Measurements from ENCODE around the gene ASXL2.
"Not testable (repeated sequence)": the region's sequence is repeated elsewhere in the genome, so short reads cannot be mapped to it uniquely, and the experiment has no call there.

Gene ASXL2

DNA sequence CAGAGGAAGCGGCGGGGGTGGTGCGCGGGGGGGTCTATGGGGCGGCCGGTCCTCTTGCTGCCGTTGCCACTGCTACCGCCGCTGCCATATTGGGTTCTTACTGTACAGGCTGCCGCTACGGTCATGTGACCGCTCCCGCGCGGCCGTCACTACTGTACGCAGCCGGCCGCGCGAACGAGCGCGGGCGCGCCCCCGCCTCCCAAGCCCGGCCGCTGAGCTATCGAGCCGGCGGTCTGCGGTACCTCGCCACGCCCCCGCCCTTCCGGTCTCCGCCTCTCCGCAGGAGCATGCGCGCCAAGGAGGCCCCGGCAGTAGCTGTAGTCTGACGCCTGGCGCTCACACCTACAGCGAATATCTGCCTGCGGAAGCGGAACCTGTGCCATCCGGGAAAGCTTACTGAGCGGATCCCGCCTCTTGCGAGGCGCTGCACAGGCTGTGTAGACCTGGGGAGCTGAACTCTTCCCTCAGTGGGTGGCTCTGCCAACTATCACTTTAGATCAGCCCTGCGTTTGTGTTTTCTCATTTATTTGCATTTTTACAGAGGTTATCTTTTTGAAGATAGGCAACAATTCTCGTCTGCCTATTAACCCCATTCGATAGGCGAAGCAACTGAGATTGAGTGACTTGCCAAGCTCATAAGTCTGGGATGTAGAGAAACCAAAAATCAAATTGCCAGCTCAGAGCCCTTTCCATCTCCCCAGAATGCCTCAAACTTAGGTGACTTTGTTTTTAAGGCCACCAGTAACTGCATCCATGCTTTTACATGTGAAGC is at the start of gene ASXL2:
ASXL2 (minus strand) TSS at position 127 of the 772 bp plus-strand sequence. CDS start 265 bp downstream, outside the sequence.
- DNase-seq (ENCODE audit: low spot score), result peak; percentile 85

DNA sequence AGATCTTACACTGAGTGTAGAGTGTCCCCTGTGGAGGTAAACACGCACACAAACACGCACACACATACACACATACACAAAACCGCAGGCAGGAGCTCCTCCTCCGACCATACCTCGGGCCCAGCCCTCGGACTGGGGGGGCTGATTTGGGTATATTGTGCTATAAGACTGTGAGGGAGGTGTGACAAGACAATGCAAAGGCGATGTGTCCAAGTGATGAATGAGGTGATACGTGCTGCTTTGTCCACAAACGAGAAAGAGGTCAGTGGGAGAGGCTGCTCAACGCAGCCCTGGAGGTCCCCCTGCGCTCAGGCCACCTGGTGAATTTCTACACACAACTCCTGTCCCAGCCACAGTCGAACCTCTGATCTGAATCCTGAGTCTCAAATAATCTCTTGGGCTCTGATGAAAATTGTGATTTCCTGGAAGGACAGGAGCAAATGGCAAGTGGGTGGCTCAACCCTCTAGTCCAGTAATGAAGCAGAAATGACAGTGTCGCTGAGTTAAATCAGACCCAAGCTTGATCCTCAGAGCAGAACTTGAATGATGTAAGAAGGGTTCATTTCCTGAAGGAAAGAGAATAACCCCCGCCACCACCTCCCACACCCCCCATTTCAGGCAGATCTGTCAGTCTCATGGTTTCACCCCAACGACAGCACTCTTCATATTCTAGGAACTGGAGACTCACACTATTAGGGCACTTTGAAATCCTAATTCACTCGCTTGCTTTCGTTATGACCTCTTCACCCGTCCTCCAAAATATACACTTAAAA is 48.9 kb upstream of the ASXL2 start:
- no peak for DNase-seq (ENCODE audit: low spot score)

DNA sequence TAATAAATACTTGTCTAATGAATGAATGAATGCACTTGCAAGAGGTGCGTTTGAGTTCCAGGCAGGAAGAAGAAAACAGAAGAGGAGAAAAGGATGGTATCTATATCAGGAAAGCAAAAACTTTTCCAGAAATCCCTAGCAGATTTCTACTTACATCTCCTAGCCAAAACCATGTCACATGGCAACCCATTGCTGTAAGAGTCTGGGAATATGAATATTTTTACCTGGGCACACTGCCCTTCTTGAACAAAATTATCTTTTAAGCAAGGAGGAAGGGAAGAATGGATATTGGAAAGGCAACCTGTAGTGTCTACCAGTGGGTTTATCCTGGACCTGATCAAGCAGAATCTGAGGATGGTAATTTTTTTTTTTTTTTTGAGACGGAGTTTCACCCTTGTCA is 44.2 kb upstream of the ASXL2 start:
- no peak for DNase-seq (ENCODE audit: low spot score)

DNA sequence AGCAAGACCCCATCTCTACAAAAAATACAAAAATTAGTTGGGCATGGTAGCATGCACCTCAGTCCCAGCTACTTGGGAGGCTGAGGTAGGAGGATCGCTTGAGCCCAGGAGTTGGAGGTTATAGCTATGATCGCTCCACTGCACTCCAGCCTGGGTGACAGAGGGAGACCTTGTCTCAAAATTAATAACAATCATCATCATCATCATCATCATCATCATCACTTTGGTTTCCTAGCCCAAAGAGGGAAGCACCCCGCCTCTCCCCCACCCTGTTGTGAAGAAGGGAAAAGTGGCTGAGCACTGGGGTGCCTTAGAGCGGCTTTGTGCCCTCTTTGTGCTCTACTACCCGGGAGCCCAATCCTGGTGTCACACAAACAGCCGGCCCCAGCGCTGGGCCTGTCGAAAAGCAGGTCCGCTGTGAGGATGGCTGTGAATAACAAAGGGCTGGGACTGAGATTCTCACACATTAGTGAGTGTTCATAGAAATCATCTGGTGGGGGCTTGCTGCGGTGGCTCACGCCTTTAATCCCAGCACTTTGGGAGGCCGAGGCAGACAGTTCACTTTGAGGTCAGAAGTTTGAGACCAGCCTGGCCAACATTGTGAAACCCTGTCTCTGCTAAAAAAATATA is 42.6 kb upstream of the ASXL2 start:
- DNase-seq (ENCODE audit: low spot score), result no peak

DNA sequence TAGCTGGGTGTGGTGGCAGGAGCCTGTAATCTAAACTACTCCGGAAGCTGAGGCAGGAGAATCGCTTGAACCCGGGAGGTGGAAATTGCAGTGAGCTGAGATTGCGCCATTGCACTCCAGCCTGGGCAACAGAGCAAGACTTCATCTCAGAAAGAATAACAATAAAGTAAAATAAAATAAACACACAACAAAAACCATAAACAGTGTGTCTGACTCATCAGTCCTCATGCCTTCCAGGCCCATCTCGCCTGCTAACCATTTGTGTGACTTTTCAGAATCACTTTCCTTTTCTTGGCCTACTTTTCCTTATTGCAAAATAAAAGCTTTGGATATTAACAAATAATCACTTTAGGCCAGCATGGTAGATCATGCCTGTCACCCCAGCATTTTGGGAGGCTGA is 42.0 kb upstream of the ASXL2 start:
- no peak for DNase-seq (ENCODE audit: low spot score)

DNA sequence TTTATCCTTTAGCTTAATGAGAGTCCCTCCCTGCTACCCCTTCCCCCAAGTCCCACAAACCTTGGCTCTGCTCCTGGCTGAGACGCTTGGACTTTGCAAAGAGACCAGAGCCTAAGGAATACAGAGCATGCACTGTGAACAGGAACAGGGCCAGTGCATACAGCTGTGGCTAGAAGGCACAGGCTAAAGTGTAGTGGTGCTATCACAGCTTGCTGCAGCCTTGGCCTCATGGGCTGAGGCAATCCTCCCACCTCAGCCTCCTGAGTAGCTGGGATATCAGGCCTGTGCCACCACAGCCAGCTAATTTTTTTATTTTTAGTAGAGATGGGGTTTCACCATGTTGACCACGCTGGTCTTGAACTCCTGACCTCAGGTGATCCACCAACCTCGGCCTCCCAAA is 39.5 kb upstream of the ASXL2 start:
- no peak for DNase-seq (ENCODE audit: low spot score)

DNA sequence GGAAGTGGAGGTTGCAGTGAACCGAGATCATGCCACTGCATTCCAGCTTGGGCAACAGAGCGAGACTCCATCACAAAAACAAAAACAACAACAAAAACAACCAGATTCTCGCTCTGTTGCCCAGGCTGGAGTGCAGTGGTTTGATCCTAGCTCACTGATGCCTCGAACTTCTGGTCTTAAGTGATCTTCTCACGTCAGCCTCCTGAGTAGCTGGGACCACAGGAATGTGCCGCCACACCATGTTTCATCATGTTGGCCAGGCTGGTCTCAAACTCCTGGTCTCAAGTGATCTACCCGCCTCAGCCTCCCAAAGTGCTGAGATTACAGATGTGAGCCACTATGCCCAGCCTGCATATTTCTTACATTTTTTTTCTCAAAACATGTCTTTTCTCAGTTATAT is 39.1 kb upstream of the ASXL2 start:
- DNase-seq (ENCODE audit: low spot score), result not testable (repeated sequence)

DNA sequence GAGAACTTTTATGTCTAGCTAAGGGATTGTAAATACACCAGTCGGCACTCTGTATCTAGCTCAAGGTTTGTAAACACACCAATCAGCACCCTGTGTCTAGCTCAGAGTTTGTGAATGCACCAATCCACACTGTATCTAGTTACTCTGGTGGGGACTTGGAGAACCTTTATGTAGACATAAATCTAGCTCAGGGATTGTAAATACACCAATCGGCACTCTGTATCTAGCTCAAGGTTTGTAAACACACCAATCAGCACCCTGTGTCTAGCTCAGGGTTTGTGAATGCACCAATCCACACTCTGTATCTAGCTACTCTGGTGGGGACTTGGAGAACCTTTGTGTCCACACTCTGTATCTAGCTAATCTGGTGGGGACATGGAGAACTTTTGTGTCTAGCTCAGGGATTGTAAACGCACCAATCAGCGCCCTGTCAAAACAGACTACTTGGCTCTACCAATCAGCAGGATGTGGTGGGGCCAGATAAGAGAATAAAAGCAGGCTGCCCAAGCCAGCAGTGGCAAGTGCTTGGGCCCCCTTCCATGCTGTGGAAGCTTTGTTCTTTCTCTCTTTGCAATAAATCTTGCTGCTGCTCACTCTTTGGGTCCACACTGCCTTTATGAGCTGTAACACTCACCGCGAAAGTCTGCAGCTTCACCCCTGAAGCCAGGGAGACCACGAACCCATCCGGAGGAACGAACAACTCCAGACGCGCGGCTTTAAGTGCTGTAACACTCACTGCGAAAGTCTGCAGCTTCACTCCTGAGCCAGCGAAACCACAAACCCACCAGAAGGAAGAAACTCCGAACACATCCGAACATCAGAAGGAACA is 37.9 kb upstream of the ASXL2 start:
- DNase-seq (ENCODE audit: low spot score), result not testable (repeated sequence)

DNA sequence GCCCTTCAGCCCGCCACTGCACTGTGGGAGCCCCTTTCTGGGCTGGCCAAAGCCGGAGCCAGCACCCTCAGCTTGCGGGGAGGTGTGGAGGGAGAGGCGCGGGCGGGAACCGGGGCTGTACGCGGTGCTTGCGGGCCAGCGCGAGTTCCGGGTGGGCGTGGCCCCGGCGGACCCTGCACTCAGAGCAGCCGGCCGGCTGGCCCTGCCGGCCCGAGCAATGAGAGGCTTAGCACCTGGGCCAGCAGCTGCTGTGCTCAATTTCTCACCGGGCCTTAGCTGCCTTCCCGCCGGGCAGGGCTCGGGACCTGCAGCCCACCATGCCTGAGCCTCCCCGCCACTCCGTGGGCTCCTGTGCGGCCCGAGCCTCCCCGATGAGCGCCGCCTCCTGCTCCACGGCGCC is 37.1 kb upstream of the ASXL2 start:
- not testable (repeated sequence) for DNase-seq (ENCODE audit: low spot score)

DNA sequence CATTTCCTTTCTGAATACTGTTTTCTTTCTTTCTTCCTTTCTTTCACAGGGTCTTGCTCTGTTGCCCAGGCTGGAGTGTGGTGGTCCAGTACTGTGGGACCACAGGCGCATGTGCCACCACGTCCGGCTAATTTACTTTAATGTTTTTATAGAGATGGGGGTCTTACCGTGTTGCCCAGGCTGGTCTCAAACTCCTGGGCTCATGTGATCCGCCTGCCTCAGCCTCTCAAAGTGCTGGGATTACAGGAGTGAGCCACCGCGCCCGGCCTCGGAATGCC is 35.3 kb upstream of the ASXL2 start:
- not testable (repeated sequence) for DNase-seq (ENCODE audit: low spot score)

DNA sequence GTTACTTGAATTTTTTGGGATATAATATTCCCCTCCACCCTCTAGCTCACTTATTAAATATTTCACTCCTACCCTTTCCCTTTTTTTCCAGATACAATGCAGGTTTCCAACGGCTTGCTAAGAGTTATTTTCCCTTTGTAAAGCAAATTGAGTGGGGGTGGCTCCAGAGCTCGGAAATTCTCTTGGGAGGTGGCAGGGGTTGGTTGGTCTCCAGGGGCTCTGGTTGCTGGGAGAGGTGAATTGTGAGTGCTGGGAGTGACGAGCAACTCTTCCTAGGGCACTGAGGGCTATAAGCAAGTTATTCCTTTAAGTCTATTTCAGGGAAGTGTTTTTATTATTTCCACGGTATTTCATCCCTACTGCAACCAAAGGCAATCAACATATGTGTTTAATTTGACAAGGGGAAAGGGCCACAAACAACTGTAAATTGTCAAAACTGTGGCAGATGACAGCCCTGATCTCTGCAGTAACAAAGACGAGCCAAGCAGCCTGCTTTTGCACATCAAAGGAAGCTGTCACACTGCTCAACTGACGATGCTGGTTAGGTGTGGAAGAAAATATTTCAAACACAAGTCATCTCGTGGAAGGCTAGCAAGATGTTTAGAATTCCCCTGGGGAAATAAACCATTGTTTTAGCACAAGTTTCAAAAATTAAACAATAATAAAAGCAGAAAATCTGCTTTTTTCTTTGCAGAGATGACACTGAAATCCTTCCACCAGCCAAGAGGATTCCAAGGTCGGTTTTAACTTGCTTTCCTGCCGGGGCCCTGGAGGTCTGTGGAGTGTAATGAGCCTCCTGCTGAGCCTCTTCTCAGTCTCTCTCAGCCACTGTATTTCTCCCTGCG is 34.8 kb upstream of the ASXL2 start:
- DNase-seq (ENCODE audit: low spot score), result no peak

DNA sequence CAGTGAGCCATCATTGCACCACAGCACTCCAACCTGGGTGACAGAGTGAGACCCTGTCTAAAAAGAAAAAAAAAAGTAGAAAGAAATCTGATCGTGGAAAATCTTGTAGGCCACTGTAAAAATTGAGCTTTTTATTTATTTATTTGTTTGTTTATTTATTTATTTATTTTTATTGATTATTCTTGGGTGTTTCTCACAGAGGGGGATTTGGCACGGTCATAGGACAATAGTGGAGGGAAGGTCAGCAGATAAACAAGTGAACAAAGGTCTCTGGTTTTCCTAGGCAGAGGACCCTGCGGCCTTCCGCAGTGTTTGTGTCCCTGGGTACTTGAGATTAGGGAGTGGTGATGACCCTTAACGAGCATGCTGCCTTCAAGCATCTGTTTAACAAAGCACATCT is 31.3 kb upstream of the ASXL2 start:
- not testable (repeated sequence) for DNase-seq (ENCODE audit: low spot score)

DNA sequence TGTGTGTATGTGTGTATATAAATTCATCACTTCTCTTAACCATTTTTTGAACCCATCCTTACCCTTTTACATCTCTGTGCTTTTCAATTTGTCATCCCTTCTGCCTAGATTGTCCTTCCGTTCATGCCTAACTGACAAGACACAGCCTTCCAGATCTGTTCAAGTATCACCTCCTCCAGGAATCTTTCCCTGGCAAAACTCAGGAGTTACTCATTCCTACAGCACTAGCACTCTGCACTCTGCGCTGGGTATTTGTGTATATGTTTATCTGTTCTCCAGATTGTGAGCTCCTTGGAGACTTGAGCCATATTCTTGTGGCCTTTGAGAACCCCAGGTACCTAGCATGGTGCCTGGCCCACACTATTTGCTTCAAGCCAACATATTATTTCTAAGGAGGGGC is 26.8 kb upstream of the ASXL2 start:
- DNase-seq (ENCODE audit: low spot score), result no peak

DNA sequence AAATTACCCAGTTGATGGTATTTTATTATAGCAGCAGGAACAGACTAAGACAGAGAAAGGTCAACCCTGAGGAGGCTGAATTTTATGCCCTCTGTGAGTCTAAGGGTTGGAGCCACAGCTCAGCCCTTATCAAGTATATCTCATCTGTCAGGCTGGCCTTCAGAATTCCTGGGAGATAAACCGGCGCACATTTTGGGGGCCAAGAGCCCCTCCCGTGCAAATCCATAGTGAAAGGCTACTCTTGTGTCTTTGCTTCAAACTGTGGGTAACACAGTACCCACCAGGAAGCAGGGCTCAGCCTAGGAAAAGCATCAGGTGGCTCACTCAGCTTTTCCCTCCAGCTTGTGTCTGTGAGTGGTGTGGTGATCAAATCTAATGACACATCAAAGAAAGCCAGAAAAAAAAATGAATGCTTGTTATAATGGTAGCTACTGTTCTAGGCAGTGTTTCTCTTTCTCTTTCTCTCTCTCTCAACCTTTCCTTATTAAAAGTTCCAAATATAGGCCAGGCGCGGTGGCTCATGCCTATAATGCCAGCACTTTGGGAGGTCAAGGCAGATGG is 25.0 kb upstream of the ASXL2 start:
- no peak for DNase-seq (ENCODE audit: low spot score)

DNA sequence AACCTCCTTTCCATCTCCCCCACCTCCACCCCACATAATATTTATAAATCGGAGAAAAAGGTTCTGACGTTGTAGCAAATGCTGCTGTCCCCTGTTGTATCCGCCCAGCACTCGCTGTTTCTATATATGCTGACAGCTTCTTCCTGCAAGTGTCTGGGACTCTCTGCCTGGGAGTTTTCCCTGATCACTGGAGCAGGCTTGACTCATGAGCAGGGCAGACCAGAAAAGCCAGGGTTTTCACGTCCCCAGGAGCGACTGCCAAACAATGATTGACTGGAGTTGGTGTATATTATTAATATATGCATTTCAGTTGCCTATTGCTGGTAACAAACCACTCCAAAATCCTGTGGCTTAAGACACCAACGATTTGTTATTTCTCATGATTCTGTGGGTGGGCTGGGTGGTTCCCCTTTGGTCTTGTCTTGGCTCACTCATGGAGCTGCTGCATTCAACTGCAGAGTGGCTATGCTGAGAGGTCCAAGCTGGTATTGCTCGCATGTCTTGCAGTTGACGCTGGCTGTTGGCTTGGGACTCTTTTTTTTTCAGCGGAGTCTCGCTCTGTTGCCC is 21.2 kb upstream of the ASXL2 start:
- no peak for DNase-seq (ENCODE audit: low spot score)

DNA sequence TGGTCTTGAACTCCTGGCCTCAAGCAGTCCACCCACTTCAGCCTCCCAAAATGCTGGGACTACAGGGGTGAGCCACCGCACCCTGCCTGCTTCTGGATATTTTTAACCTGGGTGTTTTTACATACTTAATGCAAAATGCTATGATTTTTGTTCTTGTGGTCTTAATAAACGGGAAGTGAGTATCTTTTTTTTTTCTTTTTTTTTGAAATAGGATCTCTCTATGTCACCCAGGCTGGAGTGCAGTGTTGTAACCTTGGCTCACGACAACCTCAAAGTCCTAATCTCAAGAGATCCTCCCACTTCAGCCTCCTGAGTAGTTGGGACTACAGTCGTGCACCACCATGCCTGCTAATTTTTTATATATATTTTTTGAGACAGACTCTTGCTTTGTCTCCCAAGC is 19.2 kb upstream of the ASXL2 start:
- DNase-seq (ENCODE audit: low spot score), result no peak

DNA sequence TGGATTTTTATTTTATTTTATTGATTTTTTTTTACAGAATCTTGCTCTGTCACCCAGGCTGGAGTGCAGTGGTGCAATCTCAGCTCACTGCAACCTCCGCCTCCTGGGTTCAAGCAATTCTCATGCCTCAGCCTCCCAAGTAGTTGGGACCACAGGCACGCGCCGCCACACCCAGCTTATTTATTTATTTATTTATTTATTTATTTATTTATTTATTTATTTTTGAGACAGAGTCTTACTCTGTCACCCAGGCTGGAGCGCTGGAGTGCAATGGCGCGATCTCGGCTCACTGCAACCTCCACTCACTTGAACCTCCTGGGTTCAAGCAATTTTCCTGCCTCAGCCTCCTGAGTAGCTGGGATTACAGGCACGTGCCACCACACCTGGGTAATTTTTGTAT is 18.0 kb upstream of the ASXL2 start:
- not testable (repeated sequence) for DNase-seq (ENCODE audit: low spot score)

DNA sequence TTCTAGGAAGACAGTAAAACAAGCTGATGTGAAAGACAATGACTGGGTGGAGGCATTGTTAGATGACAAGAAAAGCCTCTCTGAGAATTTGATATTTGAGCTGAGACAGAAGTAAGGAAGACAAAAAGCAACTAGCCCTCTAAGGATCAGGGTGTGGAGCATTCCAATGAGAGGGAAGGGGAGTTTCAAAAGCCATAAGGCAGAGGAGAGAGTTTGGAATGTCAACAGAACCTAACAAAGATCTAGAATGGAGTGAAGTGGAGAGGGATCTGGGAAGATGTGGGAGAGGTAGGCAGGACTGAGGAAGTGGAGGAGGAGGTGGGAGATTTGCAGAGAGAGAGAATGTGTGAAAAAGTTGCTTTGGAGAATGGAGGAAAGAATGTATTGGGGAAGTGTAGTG is 17.3 kb upstream of the ASXL2 start:
- DNase-seq (ENCODE audit: low spot score), result no peak

DNA sequence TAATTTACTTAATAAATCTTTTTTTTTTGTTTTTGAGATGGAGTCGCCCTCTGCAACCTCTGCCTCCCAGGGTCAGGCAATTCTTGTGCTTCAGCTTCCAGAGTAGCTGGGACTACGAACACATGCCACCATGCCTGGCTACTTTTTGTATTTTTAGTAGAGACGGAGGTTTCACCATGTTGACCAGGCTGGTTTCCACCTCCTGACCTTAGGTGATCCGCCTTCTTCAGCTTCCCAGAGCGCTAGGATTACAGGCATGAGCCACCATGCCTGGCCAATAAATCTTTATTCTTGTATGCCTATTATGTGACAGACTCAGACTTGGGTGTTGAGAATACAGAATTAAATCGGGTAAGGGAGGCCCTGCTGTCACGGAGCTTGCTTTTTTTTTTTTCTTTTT is 16.7 kb upstream of the ASXL2 start:
- DNase-seq (ENCODE audit: low spot score), result no peak

DNA sequence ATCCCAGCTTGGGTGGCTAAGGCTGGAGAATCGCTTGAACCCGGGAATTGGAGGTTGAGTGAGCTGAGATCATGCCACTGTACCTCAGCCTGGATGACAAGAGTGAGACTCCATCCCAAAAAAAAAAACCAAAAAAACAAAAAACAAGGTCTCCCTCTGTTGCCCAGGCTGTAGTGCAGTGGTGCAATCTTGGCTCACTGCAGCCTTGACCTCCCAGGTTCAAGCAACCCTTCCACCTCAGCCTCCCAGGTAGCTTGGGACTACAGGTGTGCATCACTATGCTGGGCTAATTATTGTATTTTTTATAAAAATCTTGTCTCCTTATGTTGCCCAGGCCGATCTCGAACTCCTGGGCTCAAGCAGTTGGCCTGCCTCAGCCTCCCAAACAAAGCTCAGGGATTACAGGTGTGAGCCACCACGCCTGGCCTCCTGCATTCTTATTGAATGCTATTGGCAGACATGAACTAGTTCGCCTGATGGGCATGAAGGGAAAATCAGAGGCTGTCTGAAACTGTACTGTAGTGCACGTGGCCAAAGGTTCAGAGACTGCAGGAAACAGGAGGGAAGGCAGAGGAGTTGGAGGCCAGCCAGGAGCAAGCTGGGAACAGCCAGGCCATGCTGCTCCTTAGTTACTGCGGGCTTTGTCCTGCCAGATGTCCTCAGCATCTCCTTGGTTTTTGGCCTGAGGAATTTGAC is 16.0 kb upstream of the ASXL2 start:
- DNase-seq (ENCODE audit: low spot score), result no peak

Data from HuH-7 (cell line).